ENCODE measurements around the gene NMNAT2.

GRCh38 chr1:183460596-183460995, 42.4 kb upstream of the NMNAT2 start:
- TF ChIP-seq CTCF (IDR thresholded peaks at IDR 0.05) (no peak), EZH2phosphoT487 (IDR thresholded peaks at IDR 0.05) (no peak), EZH2 (IDR thresholded peaks at IDR 0.05) (no peak)
